Mammary epithelial cell (primary cell): ENCODE measurements around the gene CHMP1A.

Experiments
- EZH2 ChIP-seq: IDR thresholded peaks from 2 replicates; pipeline ENCODE4 v1.6.1; 2012; ENCODE audit warnings: low read length, inconsistent platforms, borderline replicate concordance
- TF ChIP-seq, protein P1 (sequence below), 2 donors: IDR thresholded peaks in 1 of 2; conservative IDR thresholded peaks in 1 of 2; 2 replicates each; pipeline ENCODE4 v1.5.1; 2011 to 2012; ENCODE audit warnings: inconsistent platforms in 2 of 2, low read length in 2 of 2, mild to moderate bottlenecking in 2 of 2, control low read depth in 1 of 2, low read depth in 1 of 2; ENCODE audit not compliant: insufficient read depth in 1 of 2; ENCODE audit errors: extremely low read depth in 1 of 2

GRCh38 chr16:89691231-89691985 is 33.9 kb upstream of the CHMP1A start:
- TF ChIP-seq EZH2, result no peak
- TF ChIP-seq, protein P1, sequence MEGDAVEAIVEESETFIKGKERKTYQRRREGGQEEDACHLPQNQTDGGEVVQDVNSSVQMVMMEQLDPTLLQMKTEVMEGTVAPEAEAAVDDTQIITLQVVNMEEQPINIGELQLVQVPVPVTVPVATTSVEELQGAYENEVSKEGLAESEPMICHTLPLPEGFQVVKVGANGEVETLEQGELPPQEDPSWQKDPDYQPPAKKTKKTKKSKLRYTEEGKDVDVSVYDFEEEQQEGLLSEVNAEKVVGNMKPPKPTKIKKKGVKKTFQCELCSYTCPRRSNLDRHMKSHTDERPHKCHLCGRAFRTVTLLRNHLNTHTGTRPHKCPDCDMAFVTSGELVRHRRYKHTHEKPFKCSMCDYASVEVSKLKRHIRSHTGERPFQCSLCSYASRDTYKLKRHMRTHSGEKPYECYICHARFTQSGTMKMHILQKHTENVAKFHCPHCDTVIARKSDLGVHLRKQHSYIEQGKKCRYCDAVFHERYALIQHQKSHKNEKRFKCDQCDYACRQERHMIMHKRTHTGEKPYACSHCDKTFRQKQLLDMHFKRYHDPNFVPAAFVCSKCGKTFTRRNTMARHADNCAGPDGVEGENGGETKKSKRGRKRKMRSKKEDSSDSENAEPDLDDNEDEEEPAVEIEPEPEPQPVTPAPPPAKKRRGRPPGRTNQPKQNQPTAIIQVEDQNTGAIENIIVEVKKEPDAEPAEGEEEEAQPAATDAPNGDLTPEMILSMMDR (conservative IDR thresholded peaks at IDR 0.05 in 1 of 2, IDR thresholded peaks at IDR 0.05 in 1 of 2; ENCODE audit: extremely low read depth in 1 of 2, insufficient read depth in 1 of 2, low read depth in 1 of 2, low read length in 2 of 2), result no peak
